ENCODE measurements around the gene SYNDIG1.

The SYNDIG1 gene

DNA sequence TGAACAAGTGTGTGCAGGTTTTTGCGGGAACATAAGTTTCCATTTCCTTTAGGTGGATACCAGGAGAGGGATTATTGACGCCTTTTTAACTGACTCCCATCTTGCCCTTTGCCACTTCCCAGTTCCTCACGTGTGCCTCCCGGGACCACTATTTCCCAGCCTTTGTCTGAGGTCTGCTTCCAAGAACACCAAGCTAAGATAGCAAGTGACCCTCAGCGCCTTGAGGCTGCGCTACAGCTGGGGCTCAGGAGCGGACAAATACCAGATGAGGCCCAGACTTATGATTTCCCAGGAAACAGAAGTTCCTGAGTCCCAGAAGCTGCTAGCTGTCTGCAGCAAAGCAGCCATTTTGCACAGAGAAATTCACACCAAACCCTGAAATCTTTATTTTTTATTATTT lies 216.7 kb downstream of the SYNDIG1 start:
- DNase-seq (ENCODE audit: low read depth in 2 of 3, low spot score in 1 of 3) = no peak

DNA sequence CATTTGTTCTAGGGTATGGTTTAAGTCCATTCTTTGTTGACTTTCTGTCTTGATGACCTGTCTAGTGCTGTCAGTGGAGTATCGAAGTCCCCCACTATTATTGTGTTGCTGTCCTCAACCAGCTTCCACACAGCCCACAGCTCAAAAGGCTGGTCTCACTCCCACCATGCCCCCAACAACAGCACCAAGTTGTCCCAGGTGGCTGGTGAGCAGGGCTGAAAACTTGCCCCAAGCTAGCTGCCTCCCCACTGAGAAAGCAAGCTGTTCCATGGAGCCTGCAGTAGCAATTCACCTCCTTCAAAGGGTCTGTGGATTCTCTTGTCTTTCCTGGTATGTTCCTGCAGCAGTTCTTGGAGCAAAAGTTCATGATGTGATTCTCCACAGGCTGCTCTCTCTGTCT lies 221.0 kb downstream of the SYNDIG1 start:
- no peak for DNase-seq (ENCODE audit: low read depth in 2 of 3, low spot score in 1 of 3)

DNA sequence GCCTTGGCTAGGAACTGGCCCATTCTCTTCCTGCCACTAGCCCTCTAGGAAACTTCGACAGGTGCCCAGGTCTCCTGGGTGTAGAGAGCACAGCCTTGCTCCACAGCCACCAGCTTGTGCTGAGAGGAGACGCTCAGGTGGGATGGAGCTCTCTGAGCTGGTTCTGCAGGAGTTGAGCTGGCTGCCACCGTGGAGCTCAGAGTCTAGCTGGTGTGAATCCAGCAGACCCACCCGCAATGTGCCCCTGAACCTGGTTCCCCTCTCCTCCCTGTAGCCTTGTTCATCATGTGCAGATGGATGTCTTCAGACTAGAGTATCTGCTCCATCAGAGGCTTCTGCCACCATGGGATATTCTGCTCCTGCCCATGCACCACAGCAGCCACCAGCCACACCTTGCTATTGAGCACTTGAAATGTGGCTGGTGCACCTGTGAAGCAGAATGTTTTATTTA lies 222.5 kb downstream of the SYNDIG1 start:
- DNase-seq (ENCODE audit: low read depth in 2 of 3, low spot score in 1 of 3) = no peak

DNA sequence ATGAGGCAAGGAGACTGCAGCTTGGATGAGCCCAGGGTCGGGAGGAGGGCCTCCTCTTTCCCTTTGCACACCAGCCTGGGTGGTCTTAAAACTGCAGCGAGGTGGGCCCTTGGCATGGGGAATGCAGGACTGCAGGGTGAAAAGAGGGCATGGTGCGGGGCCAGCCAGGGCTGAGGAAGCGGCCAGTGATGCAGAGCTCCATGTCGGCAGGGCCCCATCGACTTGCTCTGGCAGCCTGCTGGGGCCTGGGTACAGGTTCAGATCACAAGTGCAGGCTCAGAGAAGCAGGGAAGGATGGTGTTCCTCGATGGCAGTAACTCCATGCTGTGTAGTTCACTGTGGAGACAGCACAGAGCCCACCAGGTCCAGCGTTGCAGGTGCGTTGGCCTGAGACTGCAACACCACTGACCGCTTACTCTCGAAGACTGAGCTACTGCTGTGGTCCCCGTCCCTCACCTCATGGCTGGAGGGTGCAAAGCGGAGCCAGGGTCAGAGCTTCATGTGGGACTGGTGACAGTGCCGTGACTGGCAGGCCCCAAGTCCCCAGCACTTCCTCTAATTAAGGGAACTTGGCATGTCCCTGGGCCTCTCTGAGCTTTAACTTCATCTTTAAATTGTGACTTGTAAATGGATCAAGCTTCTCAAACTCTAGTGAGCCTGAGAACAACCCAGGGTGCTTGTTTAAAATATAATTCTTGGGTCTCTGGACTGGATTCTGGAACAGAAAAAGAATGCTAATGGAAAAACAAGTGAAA lies 223.2 kb downstream of the SYNDIG1 start:
- no peak for DNase-seq (ENCODE audit: low read depth in 2 of 3, low spot score in 1 of 3)

DNA sequence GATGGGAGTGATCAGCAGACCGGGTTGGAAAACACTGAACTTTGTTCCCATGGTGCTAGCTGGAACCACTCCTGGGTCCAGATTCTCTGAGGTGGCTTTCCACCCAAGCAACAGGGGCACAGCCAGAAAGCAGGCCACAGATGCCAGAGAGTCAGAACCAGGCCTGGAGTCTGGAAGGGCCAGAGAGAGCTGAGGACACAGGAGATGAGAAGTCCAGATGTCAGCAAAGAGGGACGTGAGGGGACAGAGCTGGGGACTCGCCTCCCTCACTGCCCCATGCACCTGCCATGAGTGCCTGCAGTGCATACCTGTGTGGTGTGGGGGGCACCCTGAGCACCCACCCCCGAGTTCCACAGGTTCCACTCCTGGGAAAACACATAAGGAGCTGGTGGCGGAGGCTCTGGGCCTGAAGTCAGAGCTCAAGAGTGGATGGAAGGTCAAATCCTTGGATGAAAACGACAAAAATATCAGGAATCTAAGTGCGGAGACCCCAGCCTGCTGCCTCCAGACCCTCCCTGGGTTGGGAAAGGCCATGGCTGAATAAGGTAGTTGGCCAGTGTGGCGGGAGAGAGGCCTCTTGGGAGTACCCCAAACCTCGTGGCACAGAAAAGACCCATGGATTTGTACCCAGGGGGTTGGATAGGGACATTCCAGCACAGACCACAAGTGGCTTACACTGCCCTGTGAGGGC lies 224.2 kb downstream of the SYNDIG1 start:
- DNase-seq (ENCODE audit: low read depth in 2 of 3, low spot score in 1 of 3) = no peak

DNA sequence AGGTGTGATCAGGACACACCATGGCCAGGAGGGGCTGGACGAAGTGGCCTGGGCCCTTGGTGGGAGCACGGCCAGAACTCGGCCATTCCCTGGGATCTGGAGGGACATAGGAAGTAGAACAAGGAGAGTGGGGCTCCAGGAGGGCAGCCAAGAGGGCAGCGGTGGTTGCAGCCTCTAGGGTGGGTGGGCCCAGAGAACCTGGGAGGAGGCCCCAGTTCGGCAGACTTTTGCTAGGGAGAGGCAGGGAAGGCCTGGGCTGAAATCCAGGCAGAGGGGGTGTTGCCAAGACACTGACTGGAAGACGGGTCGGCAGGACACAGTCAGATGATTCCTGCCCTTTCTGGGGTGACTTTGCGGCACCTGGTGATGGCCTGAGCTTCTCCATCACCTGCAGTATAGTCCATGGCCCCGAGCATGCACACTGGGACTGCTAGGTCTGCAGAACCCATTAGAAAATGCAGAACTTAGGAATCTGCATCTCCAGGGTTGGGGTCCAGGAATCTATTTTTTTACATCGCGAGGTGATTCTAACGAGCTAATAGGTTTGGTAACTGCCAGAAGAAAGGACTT lies 224.8 kb downstream of the SYNDIG1 start:
- no peak for DNase-seq (ENCODE audit: low read depth in 2 of 3, low spot score in 1 of 3)

DNA sequence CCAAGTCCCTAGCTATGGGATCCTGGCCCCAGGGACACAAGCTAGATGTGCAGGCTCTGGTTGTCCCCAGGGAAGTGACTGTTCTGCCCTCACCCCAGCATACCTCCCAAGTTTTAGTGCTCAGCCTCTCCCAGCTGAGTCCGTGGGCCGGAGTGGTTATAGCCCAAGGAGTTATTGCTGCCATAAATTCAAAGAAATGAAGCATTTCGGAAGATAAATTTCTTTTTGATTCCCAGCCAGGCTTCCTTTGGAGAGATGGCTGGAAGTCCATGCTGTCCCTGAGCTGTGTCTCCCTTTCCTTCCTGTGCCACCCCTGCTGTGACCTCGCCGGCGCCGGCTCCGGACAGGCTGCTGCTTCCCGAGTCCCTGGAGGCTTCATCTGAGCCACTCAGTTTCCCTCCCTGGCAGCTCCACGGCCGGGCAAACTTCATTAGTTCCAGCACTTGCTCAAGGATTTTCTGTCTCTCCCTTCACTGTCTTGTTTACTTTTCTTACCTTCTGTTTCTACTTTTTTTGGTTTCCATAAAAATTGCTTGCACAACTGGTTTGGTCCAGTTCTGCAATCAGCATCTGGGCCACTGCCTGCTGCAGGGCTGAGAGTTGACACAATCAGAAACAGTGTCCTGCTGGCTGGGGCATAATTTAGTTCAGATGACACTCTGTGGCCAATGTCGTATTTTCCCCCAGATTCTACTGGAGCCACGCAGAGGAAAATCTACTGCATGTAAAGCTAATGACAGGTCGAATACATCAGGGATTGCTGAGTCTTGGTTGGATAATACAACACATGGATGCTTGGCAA lies 225.5 kb downstream of the SYNDIG1 start:
- DNase-seq (ENCODE audit: low read depth in 2 of 3, low spot score in 1 of 3) = no peak

DNA sequence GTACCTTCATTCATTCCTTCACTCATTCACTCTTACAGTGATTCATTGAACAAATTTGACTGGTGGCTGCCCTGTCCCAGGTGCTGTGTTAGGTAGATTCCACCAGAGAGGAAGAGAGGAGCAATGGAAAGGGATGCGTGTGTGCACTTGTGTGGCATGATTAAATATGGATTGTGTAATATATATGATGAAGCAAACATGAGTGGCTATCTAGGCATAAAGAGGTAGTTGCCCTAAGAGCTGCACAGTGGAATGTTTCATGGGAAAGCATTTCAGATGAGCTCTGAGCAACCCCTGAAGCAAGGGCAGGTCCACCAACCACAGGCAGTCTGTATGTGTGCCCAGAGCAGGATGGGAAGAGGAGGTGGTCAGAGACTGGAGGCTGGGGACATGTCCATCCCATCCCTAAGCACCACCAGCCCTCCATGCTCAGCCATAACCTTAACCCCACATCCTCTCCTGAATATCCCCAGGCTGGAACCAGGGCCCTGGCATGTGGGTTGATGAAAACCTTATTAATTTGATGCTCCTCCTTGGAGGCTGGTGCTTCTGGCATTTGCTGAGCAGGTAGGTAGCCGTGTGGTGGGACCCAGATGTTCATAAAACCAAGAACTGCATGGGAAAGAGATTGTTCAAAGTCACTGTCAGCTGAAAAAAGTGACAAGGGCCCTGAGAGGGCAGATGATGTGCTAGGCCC lies 226.2 kb downstream of the SYNDIG1 start:
- no peak for DNase-seq (ENCODE audit: low read depth in 2 of 3, low spot score in 1 of 3)

DNA sequence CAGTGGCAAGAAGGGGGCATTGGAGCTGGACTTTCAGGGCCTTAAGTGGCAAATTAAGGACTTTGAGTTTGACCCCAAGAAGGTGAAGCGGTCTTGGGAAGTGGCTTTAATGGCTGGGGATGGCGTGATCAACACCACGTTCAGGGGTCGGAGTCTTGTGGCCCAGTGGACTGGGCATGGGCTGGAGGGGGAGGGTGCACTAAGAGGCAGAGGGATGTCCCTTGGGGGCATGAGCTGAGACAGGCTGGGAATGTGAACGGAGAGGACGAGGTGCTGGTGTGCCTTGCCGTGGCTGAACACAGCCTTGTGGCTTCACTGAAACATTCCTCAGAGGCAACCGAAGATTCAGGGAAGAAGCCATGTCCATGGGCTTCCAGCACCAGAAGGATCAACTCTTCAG lies 227.0 kb downstream of the SYNDIG1 start:
- DNase-seq (ENCODE audit: low read depth in 2 of 3, low spot score in 1 of 3) = no peak

DNA sequence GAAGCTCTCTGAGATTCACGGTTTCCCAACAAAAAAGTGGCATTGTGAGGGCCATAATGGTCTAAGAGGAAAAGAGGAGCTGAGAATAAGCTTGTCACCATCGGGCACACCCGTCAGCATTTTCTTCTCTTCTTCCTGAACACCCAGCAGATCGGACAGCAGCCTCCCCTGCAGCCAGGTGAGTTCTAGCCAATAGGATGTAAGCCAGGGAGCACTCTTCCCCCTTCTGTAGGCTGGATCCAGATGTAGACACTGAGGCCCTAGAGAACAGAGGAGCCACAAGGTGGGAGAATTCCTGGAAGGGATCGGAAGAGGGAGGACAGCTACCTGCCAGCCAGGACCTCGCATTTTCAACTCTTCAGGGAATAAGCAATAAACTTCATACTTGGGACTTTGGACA lies 228.0 kb downstream of the SYNDIG1 start:
- DNase-seq (ENCODE audit: low read depth in 2 of 3, low spot score in 1 of 3) = no peak

DNA sequence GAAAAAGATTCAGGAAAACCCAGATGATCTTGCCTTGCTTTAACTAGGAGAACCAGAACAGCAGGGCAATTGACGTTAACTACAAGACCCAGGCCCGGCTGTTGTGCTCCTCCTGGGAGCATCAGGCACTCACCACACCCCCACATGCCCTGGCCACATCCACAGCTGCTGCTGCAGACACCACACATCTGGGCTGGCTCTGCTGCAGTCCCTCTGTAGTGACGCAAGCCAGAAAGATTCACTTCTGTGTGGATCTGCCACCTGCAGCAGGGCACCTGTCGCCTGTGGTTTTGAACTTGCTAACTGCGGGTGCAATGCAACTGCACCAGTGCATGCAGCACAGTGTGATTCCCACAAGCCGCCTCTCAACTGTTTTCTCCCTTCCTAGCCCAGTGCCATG lies 228.8 kb downstream of the SYNDIG1 start:
- DNase-seq (ENCODE audit: low read depth in 2 of 3, low spot score in 1 of 3) = no peak

DNA sequence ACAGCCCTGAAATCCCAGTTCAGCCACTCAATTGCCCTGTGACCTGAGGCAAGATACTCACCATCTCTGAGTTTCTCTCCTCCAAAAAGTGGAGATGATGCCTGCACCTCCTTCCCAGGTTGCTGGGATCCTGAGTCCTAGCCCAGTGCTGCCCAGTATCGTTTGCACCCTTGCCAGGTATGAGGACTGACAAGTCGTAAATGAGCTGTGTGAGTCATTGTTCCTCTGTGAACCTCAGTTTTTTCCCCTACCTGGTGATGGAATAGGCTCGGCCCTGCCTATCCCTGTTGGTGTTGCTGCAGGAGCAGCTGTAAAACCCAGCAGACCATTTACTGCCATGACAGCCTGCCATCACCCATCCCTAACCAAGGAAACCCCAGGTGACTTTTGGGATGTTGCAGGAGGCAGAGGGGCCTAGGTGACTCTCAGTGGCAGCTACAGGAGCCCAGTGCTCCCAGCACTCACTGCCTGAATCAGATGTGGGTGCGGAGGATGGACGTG lies 229.3 kb downstream of the SYNDIG1 start:
- DNase-seq (ENCODE audit: low read depth in 2 of 3, low spot score in 1 of 3) = no peak

DNA sequence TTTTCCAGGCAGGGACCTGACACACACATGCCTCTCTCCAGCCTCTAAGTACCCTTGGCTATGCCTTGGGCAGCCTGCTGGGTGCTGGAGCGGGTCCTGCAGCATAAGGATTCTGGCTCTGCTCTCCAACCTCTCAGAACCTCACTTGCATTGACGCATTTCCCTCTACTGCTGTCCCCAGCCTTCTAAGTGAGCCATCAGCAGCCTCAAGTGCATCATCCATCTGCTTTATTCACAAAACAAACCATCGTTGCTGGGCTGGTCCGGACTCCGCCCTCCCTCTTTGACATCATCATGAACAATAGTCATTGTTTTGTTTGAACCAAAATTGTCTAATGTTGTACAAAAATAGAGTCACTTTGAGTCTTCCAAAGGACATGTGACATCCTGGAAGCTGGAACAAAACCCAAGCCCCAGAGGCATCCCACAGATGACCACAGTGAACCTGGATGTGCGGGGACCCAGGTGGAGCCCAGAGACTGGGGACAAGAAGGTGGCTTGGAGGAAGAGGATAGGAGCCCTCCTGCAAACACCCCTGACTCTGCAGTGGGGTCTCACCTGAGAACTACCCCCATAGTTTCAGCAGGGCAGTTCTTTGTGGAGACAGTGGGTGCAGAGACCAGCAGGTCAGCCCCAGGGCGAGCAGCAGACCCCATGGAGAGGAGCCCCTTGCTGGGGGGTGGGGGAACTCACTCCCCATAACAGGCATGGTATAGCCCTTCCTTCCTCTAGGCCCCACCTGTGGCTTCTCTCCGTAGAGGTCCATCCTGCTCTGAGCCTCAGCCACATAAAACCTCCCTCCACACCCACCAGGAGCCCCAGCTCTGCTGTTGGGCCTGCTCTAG lies 230.1 kb downstream of the SYNDIG1 start:
- DNase-seq (ENCODE audit: low read depth in 2 of 3, low spot score in 1 of 3) = no peak

DNA sequence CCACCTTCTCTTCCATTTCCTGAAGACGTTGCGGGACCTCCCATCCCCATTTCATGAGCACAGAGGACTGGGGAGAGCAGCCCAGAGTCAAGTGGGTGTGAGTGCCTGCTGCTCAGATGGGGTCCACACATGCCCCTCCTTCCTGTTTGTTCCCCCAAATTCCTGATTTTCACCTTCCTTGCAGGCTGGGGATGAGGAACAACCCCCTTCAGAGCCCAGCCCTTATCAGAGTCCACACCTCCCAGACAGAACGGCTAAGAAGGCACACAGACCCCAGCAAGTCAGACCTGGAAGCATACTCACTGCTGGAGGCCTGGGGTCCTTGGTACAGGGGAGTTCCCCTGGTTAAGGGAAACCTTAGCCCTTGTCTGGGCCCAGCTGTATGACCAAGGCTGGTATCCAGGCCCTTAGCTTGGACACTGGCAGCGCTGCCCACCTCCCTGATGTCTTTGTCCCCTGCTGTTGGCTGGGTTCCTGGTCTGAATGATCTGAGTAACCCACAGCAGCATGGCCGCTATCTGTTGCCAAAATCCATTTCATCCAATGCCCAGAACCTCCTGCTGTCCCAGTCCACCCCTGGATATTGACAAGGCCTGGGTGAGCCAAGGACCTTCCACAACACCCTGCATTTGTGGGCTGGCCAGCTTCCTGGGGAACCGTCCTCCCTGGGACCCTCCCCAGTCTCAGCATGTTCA lies 230.9 kb downstream of the SYNDIG1 start:
- DNase-seq (ENCODE audit: low read depth in 2 of 3, low spot score in 1 of 3) = no peak

DNA sequence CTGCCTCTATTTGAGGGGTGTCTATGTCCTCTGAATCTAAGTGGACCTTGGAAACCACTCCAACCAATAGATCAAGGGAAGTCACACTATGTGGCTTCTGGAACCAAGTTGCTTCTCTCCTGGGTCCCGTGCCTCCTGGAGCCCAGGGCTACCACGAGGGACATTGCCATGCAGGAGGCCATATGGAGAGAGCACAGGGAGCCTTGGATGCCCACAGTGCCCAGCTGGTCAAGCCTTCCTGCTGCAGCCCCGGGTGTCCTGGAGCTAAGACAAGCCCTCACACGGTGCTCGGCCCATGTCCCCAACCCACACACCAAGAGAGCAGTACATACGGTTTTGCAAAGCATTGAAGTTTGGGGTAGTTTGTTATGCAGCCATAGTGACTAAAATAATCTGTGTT lies 231.6 kb downstream of the SYNDIG1 start:
- no peak for DNase-seq (ENCODE audit: low read depth in 2 of 3, low spot score in 1 of 3)

DNA sequence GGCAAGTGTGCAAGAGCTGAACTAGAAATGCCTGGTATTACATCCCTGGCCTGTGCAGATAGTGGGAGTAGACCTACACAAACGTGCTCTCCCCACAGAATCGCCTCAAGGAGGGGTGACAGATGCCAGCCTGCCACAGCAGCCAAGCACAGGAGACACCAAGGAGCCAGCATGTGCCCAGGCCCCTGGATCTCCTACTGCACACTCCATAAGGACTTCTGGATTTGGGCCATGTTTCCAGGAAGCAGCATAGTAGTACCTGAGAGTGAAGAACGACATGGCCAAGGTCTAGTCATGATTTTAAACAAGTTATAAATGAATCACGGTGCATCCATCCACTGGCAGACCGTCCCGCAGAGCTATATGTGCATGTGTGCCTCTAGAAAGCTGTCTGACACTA lies 232.2 kb downstream of the SYNDIG1 start:
- no peak for DNase-seq (ENCODE audit: low read depth in 2 of 3, low spot score in 1 of 3)

DNA sequence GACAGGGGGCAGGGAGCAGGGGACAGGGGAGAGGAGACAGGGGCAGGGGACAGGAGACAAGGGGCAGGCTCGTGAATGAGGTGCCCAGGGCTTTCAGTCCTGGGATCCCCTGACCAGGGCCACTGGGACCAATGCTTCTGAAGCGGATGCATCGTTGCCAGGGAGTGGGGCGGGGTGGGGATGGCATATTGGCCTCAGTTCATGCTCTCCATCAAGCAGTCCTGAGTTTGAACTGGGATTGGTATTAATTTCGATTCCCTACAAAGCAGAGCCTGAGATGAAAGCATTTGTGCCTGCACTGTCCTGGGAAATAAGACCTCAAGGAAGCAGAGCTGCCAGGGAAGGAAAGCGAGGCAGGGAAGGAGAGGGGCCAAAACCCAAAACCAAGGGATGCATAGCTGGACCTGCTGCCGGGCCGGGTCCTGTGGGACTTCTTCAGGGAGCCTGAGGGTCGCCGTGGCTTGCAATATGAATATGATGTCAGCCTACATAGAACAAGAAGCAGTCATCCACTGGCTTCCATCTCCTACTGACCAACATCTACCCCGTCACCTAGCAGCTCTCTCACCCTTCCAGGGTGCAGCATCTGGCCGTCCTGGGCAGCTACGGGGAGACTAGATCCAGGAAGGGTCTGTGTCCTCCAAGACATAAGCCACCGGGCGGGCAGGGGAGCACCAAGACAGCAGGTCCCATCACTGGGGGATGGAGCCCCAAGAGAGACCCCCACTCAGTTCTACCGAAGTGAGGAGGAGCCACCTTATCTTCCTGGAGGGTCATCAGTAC lies 233.3 kb downstream of the SYNDIG1 start:
- no peak for DNase-seq (ENCODE audit: low read depth in 2 of 3, low spot score in 1 of 3)

DNA sequence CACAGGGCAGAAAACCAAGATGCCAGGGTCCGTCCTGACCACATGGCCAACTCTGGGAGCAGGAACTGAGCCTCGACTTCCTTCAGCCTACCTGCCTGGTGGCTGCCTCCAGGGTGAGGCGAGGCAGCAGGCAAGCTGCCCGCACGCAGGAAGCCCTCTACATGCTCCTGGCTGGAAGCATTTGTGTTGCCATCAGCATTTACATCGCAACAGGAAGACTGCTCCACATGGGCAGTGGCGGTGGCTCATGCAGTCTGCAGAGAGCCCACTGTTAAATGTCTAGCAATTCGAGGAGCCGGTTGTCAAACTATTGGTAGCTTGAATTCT lies 233.8 kb downstream of the SYNDIG1 start:
- no peak for DNase-seq (ENCODE audit: low read depth in 2 of 3, low spot score in 1 of 3)

DNA sequence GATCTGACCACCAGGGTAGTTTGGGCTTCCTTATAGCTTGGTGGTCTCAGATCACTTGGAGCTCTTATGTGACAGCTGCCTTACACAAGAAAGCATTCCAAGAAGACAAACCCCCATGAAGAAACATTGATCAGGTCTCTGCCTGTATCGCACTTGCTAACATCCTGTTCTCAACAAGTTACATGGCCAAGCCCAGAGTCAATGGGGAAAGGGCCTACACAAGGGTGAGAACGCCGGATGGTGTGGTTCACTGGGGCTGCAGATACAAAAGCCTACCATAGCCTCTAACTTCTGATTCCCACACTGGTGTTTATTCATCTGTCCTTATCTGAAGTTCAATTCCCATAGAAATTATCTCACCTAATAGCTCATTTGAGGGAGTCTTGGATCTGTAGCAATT lies 235.5 kb downstream of the SYNDIG1 start:
- DNase-seq (ENCODE audit: low read depth in 2 of 3, low spot score in 1 of 3) = no peak

Data from stimulated activated CD4-positive, alpha-beta T cell treated with anti-CD3 and anti-CD28 coated beads, Interleukin-12 subunit alpha, Interleukin-12 subunit beta, amount 100 ng/mL, for 48 hours (primary cell).